GM21786 (cell line): Measurements from ENCODE around the gene IFIT5.
"Not testable (repeated sequence)": the region's sequence is repeated elsewhere in the genome, so short reads cannot be mapped to it uniquely, and the experiment has no call there.

Source experiments
- ATAC-seq: cut with Tn5 transposase; IDR thresholded peaks from one replicate; pipeline ENCODE4 v1.9.1; 2021; ENCODE audit not compliant: unreplicated experiment

IFIT5 gene

DNA sequence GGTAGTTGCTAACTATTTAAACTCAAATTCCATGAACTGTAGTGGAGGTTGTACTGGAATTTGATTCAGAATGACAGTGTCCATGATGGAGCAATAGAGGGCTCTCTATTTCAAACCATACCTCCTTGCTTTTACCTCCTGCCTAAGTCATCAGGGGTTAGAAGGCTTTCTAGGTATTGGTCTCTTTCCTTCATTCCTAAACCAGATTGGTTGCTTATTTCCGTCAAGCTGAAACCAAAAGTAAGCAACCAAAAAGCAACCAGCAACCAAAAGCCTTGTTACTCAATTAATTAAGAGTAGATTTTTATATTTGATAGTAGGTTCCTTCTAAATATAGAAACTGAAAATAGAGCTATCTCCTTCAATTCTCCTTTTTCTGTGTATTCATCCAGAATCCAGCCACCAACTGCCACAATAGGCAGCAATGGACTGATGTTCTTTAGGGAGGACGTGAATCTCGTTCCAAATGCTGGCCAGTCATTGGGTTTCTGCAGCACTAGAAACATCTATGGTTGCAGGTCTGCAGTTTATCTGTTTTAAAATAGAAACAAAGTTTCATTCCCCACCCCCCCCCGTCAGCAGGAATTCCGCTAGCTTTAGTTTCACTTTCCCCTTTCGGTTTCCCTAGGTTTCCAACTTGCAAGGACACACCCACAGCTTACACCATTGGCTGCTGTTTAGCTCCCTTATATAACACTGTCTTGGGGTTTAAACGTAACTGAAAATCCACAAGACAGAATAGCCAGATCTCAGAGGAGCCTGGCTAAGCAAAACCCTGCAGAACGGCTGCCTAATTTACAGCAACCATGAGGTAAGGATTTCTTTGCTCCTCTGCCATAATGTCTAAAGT is 22.2 kb upstream of the IFIT5 start, which contains the start of gene IFIT1:
Gene IFIT1, plus strand, starts transcription at position 717 of the 850 bp plus-strand sequence. Its CDS starts 90 bp downstream, at position 807.
- peak; percentile 89 for ATAC-seq

DNA sequence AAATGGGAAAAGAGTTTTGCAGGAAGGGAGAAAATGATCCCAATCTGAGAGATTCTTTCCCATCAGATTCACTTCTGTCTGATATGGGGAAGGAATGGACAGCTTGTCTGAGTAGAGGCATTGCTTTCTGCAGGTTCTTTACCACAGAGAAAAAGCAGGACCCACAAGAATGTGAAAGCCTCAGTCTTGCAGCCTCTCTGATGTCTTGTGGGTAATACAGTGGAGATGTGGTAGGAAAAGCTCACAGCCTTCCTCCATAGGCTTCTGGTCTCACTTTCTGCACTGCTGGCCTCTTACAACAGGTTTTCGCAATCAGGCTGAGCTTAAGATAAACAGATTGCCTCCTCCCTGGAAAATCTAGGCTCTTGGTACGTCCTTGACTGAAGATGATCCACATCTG is 21.4 kb upstream of the IFIT5 start:
- ATAC-seq: no peak

DNA sequence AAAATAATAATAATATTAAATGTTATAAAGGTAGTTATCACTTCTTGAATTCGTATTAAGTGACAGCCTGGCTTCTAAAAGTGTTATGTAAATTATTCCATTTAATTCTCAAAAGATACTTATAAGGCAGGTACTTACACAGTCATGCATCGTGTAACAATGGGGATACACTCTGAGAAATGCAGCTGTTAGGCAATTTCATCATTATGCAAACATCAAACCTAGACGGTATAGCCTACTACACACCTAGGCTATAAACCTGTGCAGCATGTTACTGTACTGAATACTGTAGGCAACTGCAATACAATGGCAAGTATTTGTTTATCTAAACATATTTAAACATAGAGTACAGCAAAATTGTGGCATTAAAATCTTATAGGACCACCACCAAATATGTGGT is 20.5 kb upstream of the IFIT5 start:
- no peak for ATAC-seq

DNA sequence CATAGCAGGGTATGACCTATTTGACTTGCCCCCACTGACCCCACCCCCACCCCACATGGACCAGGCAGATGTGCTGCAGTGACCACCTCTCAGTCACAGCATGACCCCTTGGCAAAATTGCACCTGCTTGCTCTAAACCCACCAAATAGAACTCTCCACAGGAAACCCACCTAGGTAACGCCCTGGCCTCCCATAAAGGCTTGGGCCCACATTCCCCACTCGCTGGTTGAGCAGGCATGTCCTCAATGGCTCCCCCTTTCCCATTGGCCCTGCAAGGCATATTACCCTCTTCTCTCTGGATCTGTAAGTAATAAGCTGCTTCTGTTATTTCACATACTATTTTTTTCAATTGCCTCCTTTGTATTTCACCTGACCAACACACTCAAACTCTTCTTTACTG is 19.2 kb upstream of the IFIT5 start:
- no peak for ATAC-seq

DNA sequence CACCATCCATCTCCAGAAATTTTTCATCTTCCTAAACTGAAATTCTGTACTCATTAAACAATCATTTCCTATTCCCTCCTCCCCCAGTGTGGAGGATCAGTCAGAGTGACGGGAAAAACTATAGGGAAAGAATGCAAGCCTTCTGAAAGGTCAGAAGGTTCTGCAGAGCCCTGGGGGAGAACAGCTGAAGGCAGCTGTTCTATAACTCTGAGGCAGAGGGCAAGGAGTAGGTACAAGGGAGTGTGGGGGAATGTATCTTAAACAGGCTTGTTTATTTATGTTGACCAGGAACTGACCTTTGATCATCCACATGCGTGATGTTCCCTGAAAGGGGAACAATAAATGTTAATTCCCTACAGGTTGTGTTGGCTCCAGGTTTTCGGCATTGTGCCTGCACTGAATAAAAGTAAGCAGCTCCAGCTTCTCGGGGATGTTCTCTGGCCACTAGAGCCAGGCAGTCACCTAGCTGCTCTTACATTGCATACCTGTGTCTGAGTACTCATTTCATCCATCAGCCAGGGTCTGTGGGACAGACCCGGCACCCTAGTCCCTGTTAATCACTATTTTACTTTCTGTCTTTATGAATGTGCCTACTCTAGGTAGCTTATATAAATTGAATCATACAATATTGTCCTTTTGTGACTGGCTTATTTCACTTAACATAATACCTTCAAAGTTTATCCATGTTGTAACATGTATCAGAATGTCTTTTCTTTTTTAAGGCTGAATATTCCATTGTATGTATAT is 16.2 kb upstream of the IFIT5 start:
- no peak for ATAC-seq

DNA sequence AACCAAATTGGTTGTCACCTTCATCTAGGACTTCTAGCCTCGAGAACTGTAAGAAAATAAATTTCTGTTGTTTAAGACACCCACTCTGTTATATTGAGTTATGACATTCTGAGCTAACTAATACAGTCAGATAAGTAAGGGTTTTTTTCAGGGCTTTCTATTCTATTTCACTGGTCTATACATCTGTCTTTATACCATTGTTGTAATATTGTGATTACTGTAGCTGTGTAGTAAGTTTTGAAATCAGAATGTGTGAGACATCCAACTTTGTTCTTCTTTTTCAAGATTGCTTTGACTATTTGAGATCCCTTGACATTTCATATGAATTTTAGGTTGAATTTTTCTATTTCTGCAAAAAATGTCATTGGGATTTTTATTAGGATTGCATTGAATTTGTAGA is 14.4 kb upstream of the IFIT5 start:
- ATAC-seq: no peak

DNA sequence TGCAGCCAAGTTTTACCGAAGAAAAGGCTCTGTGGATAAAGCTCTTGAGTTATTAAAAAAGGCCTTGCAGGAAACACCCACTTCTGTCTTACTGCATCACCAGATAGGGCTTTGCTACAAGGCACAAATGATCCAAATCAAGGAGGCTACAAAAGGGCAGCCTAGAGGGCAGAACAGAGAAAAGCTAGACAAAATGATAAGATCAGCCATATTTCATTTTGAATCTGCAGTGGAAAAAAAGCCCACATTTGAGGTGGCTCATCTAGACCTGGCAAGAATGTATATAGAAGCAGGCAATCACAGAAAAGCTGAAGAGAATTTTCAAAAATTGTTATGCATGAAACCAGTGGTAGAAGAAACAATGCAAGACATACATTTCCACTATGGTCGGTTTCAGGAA is 11.3 kb upstream of the IFIT5 start:
- ATAC-seq: no peak

DNA sequence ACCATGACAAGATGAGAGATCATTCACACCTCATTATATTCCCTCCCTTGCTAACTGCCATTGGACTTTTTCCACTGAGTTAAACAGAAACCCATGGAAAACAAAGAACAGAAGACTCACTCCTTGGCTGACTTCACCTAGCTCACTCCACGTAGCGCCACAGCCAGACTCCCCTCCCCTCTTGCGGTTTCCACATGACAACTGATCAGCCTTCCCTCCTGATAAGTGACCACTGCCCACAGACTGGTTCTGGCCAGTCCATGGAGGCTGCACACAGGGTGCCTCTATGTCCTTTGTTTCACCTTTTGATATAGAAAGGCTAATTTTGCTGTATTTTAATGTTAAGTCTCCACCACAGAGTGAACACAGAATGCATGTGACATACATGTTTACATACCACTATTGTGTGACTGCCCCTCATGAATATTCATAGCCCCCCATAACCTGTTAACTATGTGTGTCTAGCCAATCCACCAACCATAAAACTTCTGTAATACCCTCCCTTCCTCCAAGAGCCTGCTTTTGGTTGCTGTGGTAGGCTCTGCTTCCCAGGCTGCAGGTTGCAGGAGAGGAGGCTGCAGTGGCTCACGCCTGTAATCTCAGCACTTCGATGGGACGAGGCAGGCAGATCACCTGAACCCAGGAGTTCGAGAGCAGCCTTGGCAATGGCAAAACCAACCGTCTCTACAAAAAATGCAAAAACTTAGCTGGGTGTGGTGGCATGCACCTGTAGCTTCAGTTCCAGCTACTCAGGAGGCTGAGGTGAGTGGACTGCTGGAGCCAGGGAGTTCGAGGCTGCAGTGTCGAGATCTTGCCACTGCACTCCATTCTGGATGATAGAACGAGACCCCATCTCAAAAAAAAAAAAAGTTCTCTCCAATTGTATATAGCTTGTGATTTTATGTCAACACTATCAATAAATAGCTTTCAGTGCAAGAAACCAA is 10.0 kb upstream of the IFIT5 start:
- ATAC-seq: no peak

DNA sequence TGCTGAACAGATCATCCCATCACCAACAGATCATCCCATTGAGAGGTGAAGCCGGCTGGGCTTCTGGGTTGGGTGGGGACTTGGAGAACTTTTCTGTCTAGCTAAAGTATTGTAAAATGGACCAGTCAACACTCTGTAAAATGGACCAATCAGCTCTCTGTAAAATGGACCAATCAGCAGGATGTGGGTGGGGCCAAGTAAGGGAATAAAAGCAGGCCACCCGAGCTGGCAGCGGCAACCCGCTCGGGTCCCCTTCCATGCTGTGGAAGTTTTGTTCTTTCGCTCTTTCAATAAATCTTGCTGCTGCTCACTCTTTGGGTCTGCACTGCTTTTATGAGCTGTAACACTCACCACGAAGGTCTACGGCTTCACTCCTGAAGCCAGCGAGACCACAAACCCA is 8.2 kb upstream of the IFIT5 start:
- ATAC-seq: not testable (repeated sequence)

DNA sequence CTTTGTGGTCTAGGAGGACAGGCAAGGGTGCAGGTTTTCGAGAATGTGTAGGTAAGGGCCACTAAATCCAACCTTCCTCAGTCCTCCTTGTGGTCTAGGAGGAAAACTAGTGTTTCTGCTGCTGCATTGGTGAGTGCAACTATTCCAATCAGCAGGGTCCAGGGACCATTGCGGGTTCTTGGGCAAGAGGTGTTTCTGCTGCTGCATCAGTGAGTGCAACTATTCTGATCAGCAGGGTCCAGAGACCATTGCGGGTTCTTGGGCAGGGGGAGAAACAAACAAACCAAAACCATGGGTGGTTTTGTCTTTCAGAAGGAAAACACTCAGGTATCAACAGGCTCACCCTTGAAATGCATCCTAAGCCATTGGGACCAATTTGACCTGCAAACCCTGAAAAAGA is 6.6 kb upstream of the IFIT5 start:
- ATAC-seq: not testable (repeated sequence)

DNA sequence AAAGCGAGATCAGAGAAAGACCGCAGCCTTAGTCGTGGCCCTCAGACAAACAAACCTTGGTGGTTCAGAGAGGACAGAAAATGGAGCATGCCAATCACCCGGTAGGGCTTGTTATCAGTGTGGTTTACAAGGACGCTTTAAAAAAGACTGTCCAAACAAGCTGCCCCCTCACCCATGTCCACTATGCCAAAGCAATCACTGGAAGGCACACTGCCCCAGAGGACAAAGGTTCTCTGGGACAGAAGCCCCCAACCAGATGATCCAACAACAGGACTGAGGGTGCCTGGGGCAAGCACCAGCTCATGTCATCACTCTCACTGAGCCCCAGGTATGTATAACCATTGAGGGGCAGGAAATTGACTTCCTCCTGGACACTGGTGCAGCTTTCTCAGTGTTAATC is 5.1 kb upstream of the IFIT5 start:
- not testable (repeated sequence) for ATAC-seq

DNA sequence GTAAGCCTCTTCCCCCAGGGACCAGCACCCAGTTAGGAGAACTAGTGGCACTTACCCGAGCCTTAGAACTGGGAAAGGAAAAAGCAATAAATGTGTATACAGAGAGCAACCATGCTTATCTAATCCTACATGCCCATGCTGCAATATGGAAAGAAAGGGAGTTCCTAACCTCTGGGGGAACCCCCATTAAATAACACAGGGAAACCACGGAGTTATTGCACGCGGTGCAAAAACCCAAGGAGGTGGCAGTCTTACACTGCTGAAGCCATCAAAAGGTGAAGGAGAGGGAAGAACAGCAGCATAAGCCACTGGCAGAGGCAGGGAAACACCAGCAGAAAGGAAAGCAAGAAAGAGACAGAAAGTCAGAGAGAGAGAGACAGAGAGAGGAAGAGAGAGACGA is 3.8 kb upstream of the IFIT5 start:
- ATAC-seq: not testable (repeated sequence)

DNA sequence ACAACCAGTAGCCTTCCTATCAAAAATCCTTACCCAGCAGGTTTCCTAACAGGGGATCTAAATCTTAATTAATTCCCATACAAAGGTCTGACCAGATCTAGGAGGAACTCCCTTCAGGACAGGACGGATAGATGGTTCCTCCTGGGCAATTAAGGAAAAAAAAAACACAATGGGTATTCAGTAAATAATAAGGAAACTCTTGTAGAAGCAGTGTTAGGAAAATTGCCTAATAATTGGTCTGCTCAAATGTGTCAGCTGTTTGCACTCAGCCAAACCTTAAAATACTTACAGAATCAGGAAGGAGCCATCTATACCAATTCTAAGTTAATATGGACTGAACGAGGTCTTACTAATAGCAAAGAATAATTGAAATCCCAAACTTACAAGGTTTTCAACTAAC is 3.2 kb upstream of the IFIT5 start:
- not testable (repeated sequence) for ATAC-seq

DNA sequence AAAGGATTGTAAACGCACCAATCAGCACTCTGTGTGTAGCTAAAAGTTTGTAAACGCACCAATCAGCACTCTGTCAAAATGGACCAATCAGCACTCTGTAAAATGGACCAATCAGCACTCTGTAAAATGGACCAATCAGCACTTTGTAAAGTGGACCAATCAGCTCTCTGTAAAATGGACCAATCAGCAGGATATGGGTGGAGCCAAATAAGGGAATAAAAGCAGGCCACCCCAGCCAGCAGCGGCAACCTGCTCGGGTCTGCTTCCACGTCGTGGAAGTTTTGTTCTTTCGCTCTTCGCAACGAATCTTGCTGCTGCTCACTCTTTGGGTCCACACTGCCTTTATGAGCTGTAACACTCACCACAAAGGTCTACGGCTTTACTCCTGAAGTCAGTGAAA is 2.1 kb upstream of the IFIT5 start:
- not testable (repeated sequence) for ATAC-seq

DNA sequence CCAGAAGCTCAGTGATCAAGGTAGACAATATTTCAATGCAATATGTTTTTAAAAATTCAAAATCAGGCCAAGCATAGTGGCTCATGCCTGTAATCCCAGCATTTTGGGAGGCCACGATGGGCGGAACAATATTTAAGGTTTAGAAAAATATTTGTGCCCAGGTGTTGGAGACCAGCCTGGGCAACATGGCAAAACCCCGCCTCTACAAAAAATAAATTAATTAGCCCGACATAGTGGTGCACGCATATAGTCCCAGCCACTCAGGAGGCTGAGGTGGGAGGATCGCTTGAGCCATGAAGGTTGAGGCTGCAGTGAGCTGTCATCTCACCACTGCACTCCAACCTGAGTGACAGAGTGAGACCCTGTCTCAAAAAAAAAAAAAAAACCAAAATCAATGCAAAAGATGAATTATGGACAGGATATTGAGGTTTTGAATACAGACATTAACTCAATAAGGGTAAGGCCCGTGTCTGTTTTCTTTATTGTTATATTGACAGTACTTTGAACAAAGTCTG is 913 bp upstream of the IFIT5 start:
- ATAC-seq: no peak

DNA sequence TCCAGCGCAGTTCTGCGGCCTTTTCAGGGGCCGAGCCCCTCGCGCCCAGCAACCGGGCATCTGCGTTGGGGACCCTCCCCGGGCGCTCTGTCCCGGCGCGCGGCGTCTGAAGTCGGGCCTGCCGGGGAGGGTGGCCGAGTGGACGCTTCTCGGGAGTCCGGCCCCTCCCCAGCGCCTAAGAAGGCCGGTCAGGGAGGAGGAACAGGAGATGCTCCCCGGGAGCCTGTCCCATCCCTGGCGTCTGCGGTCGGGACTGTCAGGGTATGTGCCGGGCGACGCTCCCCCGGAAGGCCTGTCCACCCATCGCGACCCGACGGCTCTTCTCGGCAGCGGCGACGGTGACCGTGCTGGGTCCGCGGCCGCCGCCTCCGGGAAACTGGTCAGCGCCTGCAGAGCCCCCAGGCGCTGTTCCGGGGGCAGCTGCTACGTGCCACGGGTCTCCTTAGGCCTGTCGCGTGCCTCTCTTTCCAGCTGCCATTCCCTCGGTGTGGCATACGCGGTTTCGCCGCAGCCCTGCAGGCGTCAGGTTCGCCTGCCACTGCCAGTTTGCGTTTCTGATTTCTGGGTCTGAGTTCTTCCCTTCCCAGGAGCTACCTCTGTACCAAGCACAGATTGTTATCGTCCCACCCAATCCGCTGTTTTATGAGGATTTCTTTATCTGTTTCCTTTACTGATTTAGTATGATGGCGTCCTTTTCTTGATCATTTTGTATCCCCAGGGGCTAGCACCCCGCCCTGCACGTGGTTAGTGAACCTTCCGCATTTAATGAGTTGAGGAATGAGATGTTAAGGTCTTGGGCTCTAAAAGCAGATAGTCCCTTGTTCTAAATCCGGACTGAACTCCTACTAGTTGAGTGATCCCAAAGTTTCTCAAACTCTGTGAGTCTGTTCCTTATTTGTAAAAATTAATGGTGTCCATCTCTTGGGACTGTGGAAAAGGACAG is 782 bp downstream of the IFIT5 start:
- ATAC-seq: peak; percentile 39

DNA sequence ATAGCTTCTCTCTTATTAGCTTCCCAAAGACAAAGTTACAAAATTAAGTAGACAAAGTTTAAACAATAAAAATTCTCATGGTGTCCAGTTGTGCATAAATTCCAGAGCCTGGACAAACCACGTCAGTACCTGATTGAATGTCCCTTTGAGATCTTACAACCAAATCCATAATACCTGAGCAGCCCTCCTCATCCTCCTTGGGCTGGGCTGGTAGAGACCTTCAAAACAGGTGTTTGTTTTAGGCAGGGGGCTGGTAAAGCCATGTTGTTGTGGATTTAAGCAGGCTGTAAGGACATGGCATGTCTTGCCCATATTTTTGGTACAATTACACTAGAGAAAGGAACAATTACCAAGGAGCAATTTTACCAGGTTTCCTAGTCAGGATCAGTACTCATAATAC is 2.1 kb downstream of the IFIT5 start:
- ATAC-seq: no peak

DNA sequence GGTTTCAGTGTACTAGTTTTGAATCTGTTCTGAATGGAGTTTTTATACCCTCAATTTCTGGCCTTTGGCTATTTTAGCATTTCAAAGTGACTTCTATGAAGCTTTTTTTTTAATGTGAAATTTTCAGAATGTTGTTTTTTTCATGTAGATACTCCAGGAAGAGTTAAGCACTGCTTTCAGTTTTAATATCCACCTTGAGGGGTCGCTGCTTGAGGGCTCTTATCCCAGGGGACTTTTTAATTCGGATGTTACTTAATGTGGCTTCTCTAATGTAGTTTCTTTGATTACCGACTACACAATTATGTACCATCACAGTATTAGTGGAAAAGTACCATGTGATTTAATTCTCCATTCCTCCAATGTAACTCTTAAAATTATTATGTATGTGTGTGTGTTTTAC is 5.2 kb downstream of the IFIT5 start:
- ATAC-seq: no peak

DNA sequence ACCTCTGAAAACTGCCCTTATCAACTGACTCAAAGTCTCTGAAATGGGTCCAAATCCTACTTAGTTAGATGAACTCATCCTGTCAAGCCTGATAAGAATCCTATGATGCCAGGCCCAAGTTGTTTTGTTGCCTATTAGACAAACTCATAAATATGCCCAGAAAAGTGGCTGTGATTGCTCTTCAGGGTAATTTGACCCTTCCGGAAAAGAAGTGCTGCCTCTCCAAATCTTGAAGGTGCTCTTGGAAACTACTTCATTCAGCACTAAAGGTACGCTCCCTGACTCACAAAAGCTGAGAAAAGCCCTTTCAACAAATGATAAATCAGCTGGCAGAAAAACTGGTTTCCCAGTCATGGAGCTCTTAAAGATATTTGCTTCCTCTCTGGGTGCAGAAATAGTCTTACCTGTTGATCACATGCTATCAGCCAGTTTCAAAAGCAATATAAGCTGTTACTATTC is 6.7 kb downstream of the IFIT5 start:
- no peak for ATAC-seq

DNA sequence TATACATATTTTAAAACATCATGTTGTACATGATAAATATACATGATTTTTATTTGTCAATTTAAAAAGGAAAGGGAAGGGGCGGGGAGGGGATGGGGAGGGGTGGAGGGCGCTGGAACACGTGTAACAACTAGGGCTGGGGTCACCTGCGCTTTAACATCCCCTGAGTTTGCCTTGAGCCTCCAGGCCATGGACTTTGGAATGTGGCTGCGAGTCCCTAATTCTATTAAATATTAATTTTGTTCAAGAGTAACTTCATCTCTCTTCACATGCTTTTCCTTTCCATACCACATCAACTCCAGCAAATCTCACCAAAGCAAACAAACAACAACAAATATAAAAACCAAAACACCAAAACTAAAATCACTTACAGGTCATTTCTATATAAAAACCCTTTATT is 10.6 kb downstream of the IFIT5 start:
- no peak for ATAC-seq
